HepG2 (cell line): ENCODE results near the gene TNIP1. TPM values are rescaled to one million over a fixed set of nuclear protein-coding genes. Genes with fewer than 3 reads are reported as not detected.
A peak's percentile ranks its signal among the peaks of the same experiment; 100 is the strongest.

ENCODE experiments used
- BCLAF1 ChIP-seq: fragments of 450-650 bp; IDR thresholded peaks from 2 replicates; pipeline ENCODE4 v1.6.1; 2017; ENCODE audit warnings: mild to moderate bottlenecking
- FOXO1 ChIP-seq: sonication (generic); formaldehyde crosslinking; IDR thresholded peaks from 2 replicates; pipeline ENCODE4 v1.4.0; 2020; ENCODE audit warnings: missing genetic modification reagents
- HMG20A ChIP-seq: IDR thresholded peaks from 2 replicates; pipeline ENCODE4 v1.6.1; 2016; ENCODE audit warnings: borderline replicate concordance
- KLF16 ChIP-seq, 2 experiments: sonication (generic) in 1 of 2; formaldehyde crosslinking in 1 of 2; IDR thresholded peaks; 2 replicates each; pipeline versions ENCODE4 v1.6.1 to v1.8.0; 2016 to 2023; ENCODE audit warnings: missing genetic modification reagents in 2 of 2, missing compliant biosample characterization in 1 of 2
- MIXL1 ChIP-seq: IDR thresholded peaks from 2 replicates; pipeline ENCODE4 v1.6.1; 2016
- RARA ChIP-seq: IDR thresholded peaks from 2 replicates; pipeline ENCODE4 v1.6.1; 2016; ENCODE audit warnings: missing genetic modification reagents, missing compliant biosample characterization
- TCF7 ChIP-seq: sonication (generic); IDR thresholded peaks from 2 replicates; pipeline ENCODE4 v1.6.1; 2016; ENCODE audit warnings: antibody characterized with exemption, low read depth
- ZKSCAN5 ChIP-seq: sonication (generic); formaldehyde crosslinking; IDR thresholded peaks from 2 replicates; pipeline ENCODE4 v1.5.1; 2020; ENCODE audit warnings: mild to moderate bottlenecking, missing genetic modification reagents
- ZNF407 ChIP-seq: sonication (generic); formaldehyde crosslinking; IDR thresholded peaks from one replicate; pipeline ENCODE4 v1.5.1; 2020; ENCODE audit warnings: mild to moderate bottlenecking, missing genetic modification reagents; ENCODE audit errors: not compliant biosample characterization
- ZNF609 ChIP-seq: sonication (generic); formaldehyde crosslinking; IDR thresholded peaks from 2 replicates; pipeline ENCODE4 v1.4.0; 2020; ENCODE audit warnings: mild to moderate bottlenecking, missing genetic modification reagents, borderline replicate concordance
- polyA plus RNA-seq, 8 experiments: library from polyadenylated mRNA; depleted of rRNA in 3 of 8; stranded (reverse) in 7 of 8; unstranded in 1 of 8; fragments of >200 nt; fragmentation: Illumina TruSeq in 4 of 8; extraction: Trizol in 4 of 8; gene quantifications; 2 replicates each; pipeline versions ENCODE4 v1.2.1 to v1.2.3, GENCODE V29; 2011 to 2016; ENCODE audit warnings: low read depth in 4 of 8, missing spikeins in 1 of 8, mixed read lengths in 1 of 8; ENCODE audit not compliant: insufficient read depth in 1 of 8
- total RNA-seq, 5 experiments: library from RNA; depleted of rRNA; stranded (reverse); fragments of >200 nt; fragmentation: Illumina TruSeq; extraction: Trizol; gene quantifications; 2 replicates each; pipeline ENCODE4 v1.2.3, GENCODE V29; 2016; ENCODE audit warnings: low read depth in 1 of 5

Gene TNIP1
- total and polyA plus RNA-seq, 2 of the 13 experiments (the other 11 are each of a cell fraction or from before 2014, with no cell fraction given): 26.2 to 45.9 TPM

GRCh38 chr5:151014680-151015343 lies 66.0 kb downstream of the TNIP1 start (continued):
- TF ChIP-seq ZNF609 (CRISPR knock-in tag) (0 out of 2 replicates have a peak, but pooled peaks have one; percentile 22), BCLAF1 (no peak), HMG20A (CRISPR knock-in tag) (peak; percentile 31; the same call in 1 of the 2 replicates), ZKSCAN5 (CRISPR knock-in tag) (no peak), ZNF407 (CRISPR knock-in tag) (no peak), MIXL1 (CRISPR knock-in tag) (peak; percentile 73; the same call in 1 of the 2 replicates), KLF16 (CRISPR knock-in tag; IDR thresholded peaks at IDR 0.05) (no peak), TCF7 (no peak), RARA (CRISPR knock-in tag) (peak; percentile 80), FOXO1 (CRISPR knock-in tag) (peak; percentile 70; the same call in 1 of the 2 replicates)
